BLaER1 (cell line): ENCODE measurements around the gene FSD2.
"Not testable (repeated sequence)": the region's sequence is repeated elsewhere in the genome, so short reads cannot be mapped to it uniquely, and the experiment has no call there.

Source experiments
- H3K27ac ChIP-seq: shearing (Covaris generic); formaldehyde crosslinking; 2 replicates; pipeline ENCODE4 v1.8.1; 2022
- H3K27me3 ChIP-seq: shearing (Covaris generic); formaldehyde crosslinking; 2 replicates; pipeline ENCODE4 v1.8.1; 2022
- H3K36me3 ChIP-seq: shearing (Covaris generic); formaldehyde crosslinking; 2 replicates; pipeline ENCODE4 v1.8.1; 2022
- H3K4me1 ChIP-seq: shearing (Covaris generic); formaldehyde crosslinking; 2 replicates; pipeline ENCODE4 v1.8.1; 2022
- H3K4me2 ChIP-seq: shearing (Covaris generic); formaldehyde crosslinking; 2 replicates; pipeline ENCODE4 v1.8.1; 2022
- H3K4me3 ChIP-seq: shearing (Covaris generic); formaldehyde crosslinking; 2 replicates; pipeline ENCODE4 v1.8.1; 2022
- H3K9ac ChIP-seq: shearing (Covaris generic); formaldehyde crosslinking; 2 replicates; pipeline ENCODE4 v1.8.1; 2022
- H3K9me3 ChIP-seq: shearing (Covaris generic); formaldehyde crosslinking; 2 replicates; pipeline ENCODE4 v1.8.1; 2022
- H4K20me1 ChIP-seq: shearing (Covaris generic); formaldehyde crosslinking; 2 replicates; pipeline ENCODE4 v1.8.1; 2022
- Cebpa-rat ChIP-seq: shearing (Covaris generic); IDR thresholded peaks from 2 replicates; pipeline ENCODE4 v1.8.1; 2022

FSD2 gene

DNA sequence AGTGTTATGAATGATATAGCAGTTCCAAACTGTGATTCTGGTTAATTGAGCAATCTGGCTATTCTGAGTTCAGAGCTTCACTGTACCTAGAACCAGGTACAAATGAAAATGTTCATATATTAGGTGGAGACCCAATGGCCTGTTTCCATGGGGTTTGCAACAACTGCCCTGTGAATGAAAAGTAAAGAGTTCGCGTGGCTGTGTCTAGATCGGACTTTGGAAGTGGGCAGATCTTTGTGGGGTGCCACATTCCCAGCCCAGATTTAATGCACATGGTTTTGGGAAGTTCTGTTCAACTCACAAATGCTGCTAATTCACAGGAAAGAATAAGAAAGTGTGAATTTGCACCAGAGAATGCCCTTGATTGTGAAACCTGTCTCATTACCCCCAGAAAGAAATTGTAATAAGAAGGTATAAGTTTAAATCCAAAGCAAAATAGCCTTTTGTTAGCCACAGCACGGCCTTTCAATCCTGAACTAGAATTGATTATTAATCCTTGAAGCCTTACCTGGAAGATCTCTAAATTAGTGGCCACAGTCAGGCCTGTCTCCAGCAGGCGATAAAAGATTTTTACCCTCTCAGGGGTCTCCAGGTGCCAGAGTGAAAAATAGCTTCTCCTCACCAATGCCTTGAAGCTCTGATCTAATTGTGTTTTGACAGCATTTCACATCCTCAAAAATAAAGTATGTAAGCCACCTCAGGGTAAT lies 26.2 kb upstream of the FSD2 start:
- H3K4me1 ChIP-seq = peaks cover 62% of the 10 kb centered on the region
- H3K4me2 ChIP-seq = peak overlapping the region; percentile 80
- no peak for TF ChIP-seq Cebpa-rat
- no peaks in the 10 kb centered on the region for H3K9me3 ChIP-seq
- H4K20me1 ChIP-seq = no peaks in the 10 kb centered on the region
- H3K4me3 ChIP-seq = peak overlapping the region; percentile 45
- H3K36me3 ChIP-seq = peaks cover 85% of the 10 kb centered on the region
- peak overlapping the region; percentile 61 for H3K9ac ChIP-seq
- peak overlapping the region; percentile 78 for H3K27ac ChIP-seq
- H3K27me3 ChIP-seq = no peaks in the 10 kb centered on the region

DNA sequence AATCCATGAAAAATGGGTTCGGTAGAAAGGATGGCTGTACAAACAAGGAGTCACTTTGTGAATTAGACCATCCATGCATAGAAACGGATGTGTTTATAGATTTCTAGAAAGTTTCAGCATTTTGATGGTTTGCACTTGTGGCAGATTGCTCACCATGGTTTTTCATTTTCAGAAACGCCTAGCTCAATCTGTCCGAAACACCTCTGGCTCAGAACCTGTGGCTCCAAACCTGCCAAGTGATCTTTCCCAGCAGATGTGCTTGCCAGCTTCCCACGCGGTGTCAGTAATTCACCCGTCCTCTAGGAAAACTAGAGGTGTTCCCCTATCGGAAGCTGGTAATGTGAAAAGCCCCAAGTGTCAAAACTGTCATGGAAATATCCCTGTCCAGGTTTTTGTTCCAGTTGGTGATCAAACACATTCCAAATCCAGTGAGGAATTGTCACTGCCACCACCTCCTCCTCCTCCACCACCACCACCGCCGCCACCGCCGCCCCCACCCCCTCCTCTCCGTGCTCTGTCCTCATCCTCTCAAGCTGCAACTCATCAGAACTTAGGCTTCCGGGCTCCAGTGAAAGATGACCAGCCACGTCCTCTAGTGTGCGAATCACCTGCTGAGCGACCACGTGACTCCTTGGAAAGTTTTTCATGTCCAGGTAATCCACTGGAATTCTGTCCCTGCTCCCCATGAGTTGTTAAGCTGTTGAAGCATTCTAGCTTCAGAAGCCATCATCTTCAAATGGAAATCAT lies 24.7 kb upstream of the FSD2 start:
- Histone ChIP-seq H3K9ac (no peak overlapping the region), H3K4me2 (peak overlapping the region; percentile 80), H3K9me3 (no peaks in the 10 kb centered on the region), H3K27ac (peak overlapping the region; percentile 78; the same call in 1 of the 2 replicates), H3K36me3 (peaks cover 85% of the 10 kb centered on the region), H3K4me3 (no peak overlapping the region), H4K20me1 (no peaks in the 10 kb centered on the region), H3K4me1 (peaks cover 52% of the 10 kb centered on the region), H3K27me3 (no peaks in the 10 kb centered on the region)
- TF ChIP-seq Cebpa-rat = no peak

DNA sequence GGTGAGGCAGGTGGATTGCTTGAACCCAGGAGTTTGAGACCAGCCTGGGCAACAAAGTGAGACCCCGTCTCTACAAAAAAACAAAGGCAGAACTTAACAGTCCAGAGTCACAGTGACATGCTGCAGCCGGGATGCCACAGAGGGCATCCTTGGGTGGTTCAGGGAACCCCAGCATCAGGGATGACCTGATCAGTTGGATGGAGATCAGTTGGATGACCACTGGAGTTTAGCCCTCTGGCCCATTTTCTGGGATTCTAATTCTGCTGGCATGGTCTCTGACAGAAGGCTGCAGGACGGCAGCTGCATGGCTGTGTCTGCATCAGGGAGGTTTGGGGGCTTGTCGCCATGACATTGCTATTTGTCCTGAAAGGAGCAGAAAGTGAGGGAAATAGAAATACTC lies 23.4 kb upstream of the FSD2 start:
- Histone ChIP-seq H3K9me3 (no peaks in the 10 kb centered on the region), H3K4me3 (no peak overlapping the region), H3K36me3 (peaks cover 85% of the 10 kb centered on the region), H3K4me2 (no peak overlapping the region), H3K4me1 (peaks cover 40% of the 10 kb centered on the region), H3K27me3 (no peaks in the 10 kb centered on the region), H3K27ac (no peak overlapping the region), H4K20me1 (no peaks in the 10 kb centered on the region), H3K9ac (no peak overlapping the region)
- no peak for TF ChIP-seq Cebpa-rat

DNA sequence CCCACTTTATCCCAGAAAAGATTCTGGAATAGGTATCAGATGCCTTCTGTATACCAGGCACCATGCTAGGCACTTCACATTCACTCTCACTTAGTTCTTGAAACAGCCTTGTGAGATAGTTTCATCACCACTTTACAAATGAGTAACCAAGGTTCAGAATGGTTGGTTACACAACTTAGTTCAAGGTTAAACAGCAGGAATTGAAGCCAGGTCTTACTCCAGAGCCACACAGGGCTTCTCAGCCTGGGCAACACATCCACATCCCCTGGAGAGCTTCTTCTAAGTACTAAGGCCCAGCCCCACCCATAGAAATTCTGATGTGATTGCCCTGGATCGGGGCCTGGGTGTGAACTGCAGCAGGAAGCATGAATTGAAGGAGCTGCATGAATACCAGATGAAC lies 22.2 kb upstream of the FSD2 start:
- peaks cover 28% of the 10 kb centered on the region for H3K4me1 ChIP-seq
- H3K4me3 ChIP-seq = no peak overlapping the region
- H4K20me1 ChIP-seq = no peaks in the 10 kb centered on the region
- H3K27me3 ChIP-seq = no peaks in the 10 kb centered on the region
- no peak for TF ChIP-seq Cebpa-rat
- H3K27ac ChIP-seq = no peak overlapping the region
- peaks cover 83% of the 10 kb centered on the region for H3K36me3 ChIP-seq
- H3K9me3 ChIP-seq = no peaks in the 10 kb centered on the region
- H3K9ac ChIP-seq = no peak overlapping the region
- H3K4me2 ChIP-seq = no peak overlapping the region

DNA sequence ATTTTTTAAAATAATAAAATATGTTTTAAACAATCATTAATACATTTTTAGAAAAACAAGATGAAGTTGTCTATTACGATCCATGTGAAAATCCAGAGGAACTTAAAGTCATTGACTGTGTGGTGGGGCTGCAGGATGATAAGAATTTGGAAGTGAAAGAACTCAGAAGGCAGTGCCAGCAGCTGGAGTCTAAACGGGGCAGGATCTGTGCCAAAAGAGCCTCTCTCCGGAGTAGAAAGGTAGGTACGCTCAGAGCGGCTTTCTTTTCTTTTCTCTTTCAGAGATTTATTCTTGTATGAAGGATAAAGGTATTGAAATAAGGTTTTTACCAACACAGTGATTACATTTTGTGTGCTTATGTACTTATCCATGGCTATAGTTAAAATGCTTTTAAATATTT lies 17.2 kb upstream of the FSD2 start:
- no peaks in the 10 kb centered on the region for H4K20me1 ChIP-seq
- H3K4me1 ChIP-seq = no peaks in the 10 kb centered on the region
- no peak overlapping the region for H3K4me3 ChIP-seq
- peaks cover 10% of the 10 kb centered on the region for H3K9me3 ChIP-seq
- H3K36me3 ChIP-seq = peaks cover 87% of the 10 kb centered on the region
- no peak for TF ChIP-seq Cebpa-rat
- no peak overlapping the region for H3K9ac ChIP-seq
- H3K27me3 ChIP-seq = no peaks in the 10 kb centered on the region
- H3K27ac ChIP-seq = no peak overlapping the region
- H3K4me2 ChIP-seq = no peak overlapping the region

DNA sequence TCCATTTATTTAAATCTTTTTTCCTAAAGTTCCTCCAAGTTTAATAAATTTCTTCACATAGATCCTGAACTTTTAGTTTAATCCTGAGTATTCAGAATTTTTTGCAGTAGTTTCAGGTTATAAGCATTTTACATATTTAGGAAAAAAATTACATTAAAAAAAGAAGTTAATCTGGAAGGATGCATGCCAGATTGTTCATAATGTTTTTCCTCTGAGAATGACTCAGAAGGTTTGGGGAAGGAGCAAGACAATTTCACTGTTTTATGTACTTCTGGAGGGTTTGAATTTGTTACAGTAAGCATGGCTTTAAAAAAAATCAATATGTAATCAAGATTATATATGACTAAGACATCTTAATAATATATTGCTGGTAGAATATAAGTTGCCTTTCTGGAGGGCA lies 16.0 kb upstream of the FSD2 start:
- H3K27ac ChIP-seq, H4K20me1 ChIP-seq, H3K9ac ChIP-seq, H3K27me3 ChIP-seq, H3K4me3 ChIP-seq, H3K4me2 ChIP-seq, H3K4me1 ChIP-seq: not testable (repeated sequence)
- Histone ChIP-seq H3K36me3 (peaks cover 90% of the 10 kb centered on the region), H3K9me3 (peaks cover 10% of the 10 kb centered on the region)

DNA sequence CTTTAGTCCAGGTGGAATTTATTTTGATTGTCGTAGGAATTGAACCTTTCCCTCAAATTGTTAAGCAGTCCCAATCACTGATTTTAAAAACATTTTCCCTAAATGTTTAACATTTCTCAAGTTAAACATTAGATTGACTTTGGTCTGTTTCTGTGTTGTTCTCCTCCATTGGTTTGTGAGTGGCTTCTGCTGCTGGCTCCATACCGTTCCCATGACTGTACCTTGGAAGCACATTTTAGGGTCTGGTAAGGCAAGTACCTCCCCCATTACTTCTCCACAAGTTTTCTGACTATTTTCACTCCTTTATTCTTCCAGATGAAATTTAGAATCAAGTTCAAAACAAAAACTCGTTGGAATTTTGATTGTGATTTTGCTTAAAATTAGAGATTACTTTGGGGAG lies 15.5 kb upstream of the FSD2 start:
- H3K4me1 ChIP-seq, H3K4me3 ChIP-seq, H3K9ac ChIP-seq, H3K27me3 ChIP-seq, H3K27ac ChIP-seq, H4K20me1 ChIP-seq, H3K4me2 ChIP-seq: not testable (repeated sequence)
- H3K9me3 ChIP-seq = peaks cover 10% of the 10 kb centered on the region
- peaks cover 90% of the 10 kb centered on the region for H3K36me3 ChIP-seq

DNA sequence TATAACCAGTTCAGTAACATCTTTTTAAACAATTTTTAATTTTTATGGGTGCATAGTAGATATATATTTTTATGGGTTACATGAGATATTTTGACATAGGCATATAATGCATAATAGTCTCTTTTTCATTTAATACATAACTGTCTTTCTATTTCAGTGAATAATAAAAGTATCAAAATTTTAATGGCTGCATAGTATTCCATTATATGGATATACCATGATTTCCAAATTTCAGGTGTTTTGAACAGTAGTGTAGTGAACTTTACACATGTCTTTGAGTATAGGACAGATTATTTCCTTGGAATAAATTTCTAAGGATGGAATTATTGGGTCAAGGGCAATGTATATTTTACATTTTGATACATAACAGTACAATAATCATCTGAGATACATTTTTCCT lies 14.3 kb upstream of the FSD2 start:
- no peak overlapping the region for H3K4me2 ChIP-seq
- H3K36me3 ChIP-seq = peaks cover 90% of the 10 kb centered on the region
- H3K9ac ChIP-seq = no peak overlapping the region
- peaks cover 22% of the 10 kb centered on the region; the same call in 1 of the 2 replicates for H4K20me1 ChIP-seq
- no peaks in the 10 kb centered on the region for H3K4me1 ChIP-seq
- no peak for TF ChIP-seq Cebpa-rat
- peaks cover 10% of the 10 kb centered on the region for H3K9me3 ChIP-seq
- no peak overlapping the region for H3K27ac ChIP-seq
- H3K27me3 ChIP-seq = no peaks in the 10 kb centered on the region
- H3K4me3 ChIP-seq = no peak overlapping the region

DNA sequence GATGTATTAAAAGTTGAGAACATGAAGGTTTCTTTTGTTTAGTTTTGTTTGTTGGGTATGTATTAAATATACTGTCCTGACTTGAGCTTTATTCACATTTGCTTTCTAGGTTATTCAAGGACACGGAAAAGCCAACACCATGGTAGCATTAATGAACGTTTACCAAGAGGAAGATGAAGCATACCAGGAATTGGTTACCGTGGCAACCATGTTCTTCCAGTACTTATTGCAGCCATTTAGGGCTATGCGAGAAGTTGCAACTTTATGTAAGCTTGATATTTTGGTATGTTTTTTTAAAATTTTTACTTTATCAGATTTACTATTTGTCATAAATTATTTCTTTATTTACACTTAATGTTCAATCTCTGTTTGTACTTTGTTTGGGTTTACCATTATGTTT lies 7.1 kb upstream of the FSD2 start:
- Histone ChIP-seq H3K9ac (no peak overlapping the region), H3K4me1 (peaks cover 27% of the 10 kb centered on the region), H3K27me3 (no peaks in the 10 kb centered on the region), H3K4me2 (no peak overlapping the region), H3K9me3 (no peaks in the 10 kb centered on the region), H3K36me3 (peaks cover 53% of the 10 kb centered on the region), H3K4me3 (no peak overlapping the region), H3K27ac (no peak overlapping the region), H4K20me1 (peaks cover 65% of the 10 kb centered on the region)
- no peak for TF ChIP-seq Cebpa-rat

DNA sequence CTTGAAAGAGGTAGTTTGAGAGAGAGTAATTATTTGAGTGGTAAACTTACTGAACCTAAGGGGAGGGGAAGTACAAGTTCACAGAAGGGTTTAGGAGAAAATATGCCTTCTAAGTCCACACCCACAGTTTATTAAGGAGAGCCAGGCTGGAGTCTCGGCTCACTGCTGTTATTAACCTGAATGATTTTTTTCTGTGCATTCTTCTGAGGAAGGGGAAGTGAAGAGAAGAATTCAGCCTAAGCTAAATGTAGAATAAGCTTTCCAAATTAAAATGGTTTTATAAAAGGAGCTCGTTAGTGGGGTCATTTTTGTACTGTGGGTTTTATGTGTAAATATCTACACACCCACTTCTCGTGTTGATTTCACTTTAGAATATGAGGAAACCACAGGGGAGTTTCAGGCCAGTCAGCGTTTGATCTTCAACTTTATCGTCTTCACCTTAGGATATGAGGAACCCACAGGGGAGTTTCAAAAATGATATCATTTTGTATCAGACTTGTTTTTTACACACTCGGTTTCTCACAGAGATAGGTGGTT lies 5.1 kb upstream of the FSD2 start:
- H3K36me3 ChIP-seq = peaks cover 33% of the 10 kb centered on the region
- H3K4me3 ChIP-seq = peak overlapping the region; percentile 91
- H3K27ac ChIP-seq = peak overlapping the region; percentile 94
- no peaks in the 10 kb centered on the region for H3K27me3 ChIP-seq
- TF ChIP-seq Cebpa-rat = no peak
- H4K20me1 ChIP-seq = peaks cover 50% of the 10 kb centered on the region
- H3K9me3 ChIP-seq = no peaks in the 10 kb centered on the region
- H3K9ac ChIP-seq = peak overlapping the region; percentile 93
- peaks cover 47% of the 10 kb centered on the region for H3K4me1 ChIP-seq
- peak overlapping the region; percentile 79 for H3K4me2 ChIP-seq
